Uterus (tissue), 2 donors: Measurements from ENCODE around the gene RNF217.

Experiments used
- POLR2A ChIP-seq, 2 donors: fragments of 450-650 bp; IDR thresholded peaks; one replicate each; pipeline ENCODE4 v1.6.1; 2016; ENCODE audit warnings: antibody characterized with exemption in 2 of 2, mild to moderate bottlenecking in 1 of 2, moderate library complexity in 1 of 2
- TF ChIP-seq, protein P1 (sequence below), 4 experiments: fragments of 200-600 bp in 2 of 4; fragments of 450-650 bp in 2 of 4; sonication (generic) in 2 of 4; IDR thresholded peaks; one replicate each; pipeline ENCODE4 v1.5.1; 2016 to 2019; ENCODE audit warnings: antibody characterized with exemption in 4 of 4, mild to moderate bottlenecking in 2 of 4, moderate library complexity in 1 of 4

DNA sequence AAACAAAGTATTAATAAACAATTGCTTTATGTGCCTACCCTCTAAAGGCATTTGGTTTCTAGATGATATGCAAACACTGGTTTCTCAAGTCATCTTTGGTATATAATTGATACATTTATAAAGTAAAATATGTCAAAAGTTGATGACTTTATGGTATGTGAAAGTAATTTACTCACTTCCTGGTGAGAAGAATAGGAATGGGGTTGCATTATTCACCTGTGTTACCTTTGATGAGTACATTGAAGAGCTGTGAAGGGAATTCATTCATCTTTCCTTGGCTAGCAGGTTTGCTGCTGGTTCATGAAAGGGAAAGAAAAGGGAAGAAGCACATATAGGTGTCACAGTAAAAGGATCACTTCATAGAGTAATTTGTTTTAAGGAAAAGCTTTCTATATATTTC is 20.4 kb downstream of the RNF217 start:
- TF ChIP-seq, protein P1, sequence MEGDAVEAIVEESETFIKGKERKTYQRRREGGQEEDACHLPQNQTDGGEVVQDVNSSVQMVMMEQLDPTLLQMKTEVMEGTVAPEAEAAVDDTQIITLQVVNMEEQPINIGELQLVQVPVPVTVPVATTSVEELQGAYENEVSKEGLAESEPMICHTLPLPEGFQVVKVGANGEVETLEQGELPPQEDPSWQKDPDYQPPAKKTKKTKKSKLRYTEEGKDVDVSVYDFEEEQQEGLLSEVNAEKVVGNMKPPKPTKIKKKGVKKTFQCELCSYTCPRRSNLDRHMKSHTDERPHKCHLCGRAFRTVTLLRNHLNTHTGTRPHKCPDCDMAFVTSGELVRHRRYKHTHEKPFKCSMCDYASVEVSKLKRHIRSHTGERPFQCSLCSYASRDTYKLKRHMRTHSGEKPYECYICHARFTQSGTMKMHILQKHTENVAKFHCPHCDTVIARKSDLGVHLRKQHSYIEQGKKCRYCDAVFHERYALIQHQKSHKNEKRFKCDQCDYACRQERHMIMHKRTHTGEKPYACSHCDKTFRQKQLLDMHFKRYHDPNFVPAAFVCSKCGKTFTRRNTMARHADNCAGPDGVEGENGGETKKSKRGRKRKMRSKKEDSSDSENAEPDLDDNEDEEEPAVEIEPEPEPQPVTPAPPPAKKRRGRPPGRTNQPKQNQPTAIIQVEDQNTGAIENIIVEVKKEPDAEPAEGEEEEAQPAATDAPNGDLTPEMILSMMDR (IDR thresholded peaks at IDR 0.05): no peak
- no peak for TF ChIP-seq POLR2A (IDR thresholded peaks at IDR 0.05)
